Measurements from ENCODE around the gene TARS1.

Gene TARS1

DNA sequence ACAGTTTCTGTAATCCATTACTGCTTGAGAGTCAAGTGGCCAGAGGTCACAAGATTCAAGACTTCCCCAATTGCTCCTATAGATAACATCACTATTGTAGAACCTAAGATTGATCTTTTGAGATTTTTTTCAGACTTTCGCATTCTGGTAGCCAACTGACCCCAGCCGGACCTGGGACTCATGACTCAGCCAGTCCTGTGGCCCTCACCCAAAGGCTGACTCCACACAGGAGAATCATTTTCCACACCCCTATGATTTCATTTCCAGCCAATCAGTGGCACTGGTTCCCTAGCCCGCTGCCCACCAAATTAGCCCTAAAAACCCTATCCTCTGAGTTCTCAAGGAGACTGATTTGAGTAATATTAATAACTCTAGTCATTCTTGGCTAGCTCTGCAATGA is 36.2 kb downstream of the TARS1 start:
- no peak overlapping the region for H2AFZ ChIP-seq (ENCODE audit: low read length)
- TF ChIP-seq EZH2phosphoT487 (IDR thresholded peaks at IDR 0.05; ENCODE audit: borderline replicate concordance): no peak
- no peaks in the 10 kb centered on the region for H3F3A ChIP-seq (ENCODE audit: low read depth)
- H3K79me2 ChIP-seq (ENCODE audit: insufficient read depth, low read length): no peaks in the 10 kb centered on the region
- no peaks in the 10 kb centered on the region for H3K27me3 ChIP-seq (ENCODE audit: insufficient read depth, low read length, poor library complexity, severe bottlenecking)
- H3K9ac ChIP-seq (ENCODE audit: low read depth, low read length, poor library complexity, severe bottlenecking): no peak overlapping the region
- H3K4me2 ChIP-seq (ENCODE audit: low read depth, low read length, poor library complexity, severe bottlenecking): no peak overlapping the region
- peaks cover 24% of the 10 kb centered on the region; the same call in 1 of the 2 replicates for H3K36me3 ChIP-seq (ENCODE audit: insufficient read depth, low read length)
- H4K20me1 ChIP-seq (ENCODE audit: insufficient read depth, low read length, poor library complexity, severe bottlenecking): no peaks in the 10 kb centered on the region
- H3K4me3 ChIP-seq (ENCODE audit: low read length, poor library complexity, severe bottlenecking): no peak overlapping the region
- H3K4me1 ChIP-seq (ENCODE audit: insufficient read depth, low read length, poor library complexity, severe bottlenecking): no peaks in the 10 kb centered on the region
- no peaks in the 10 kb centered on the region for H3K9me3 ChIP-seq (ENCODE audit: insufficient read depth, low read depth, low read length)
- no peaks in the 10 kb centered on the region for H3K9me2 ChIP-seq (replicated peaks; ENCODE audit: low read depth, low read length)

DNA sequence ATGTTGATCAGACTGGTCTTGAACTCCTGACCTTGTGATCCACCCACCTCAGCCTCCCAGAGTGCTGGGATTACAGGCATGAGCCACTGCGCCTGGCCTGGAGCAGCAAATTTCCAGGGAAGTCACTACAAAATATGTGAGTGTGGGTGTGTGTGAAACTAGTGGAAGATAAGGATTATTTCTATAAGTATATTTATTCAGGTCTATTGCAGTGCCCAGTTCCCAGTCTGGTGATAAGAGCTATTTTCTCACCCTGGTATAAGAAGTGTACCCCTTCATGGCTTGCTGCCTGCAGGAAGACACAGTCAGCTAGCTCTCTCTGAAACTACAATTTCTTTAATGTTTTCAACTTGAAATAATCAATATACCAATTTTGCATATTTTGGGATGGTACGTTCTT is 37.1 kb downstream of the TARS1 start:
- Histone ChIP-seq H2AFZ (ENCODE audit: low read length) (no peak overlapping the region), H3K4me3 (ENCODE audit: low read length, poor library complexity, severe bottlenecking) (no peak overlapping the region), H3K4me1 (ENCODE audit: insufficient read depth, low read length, poor library complexity, severe bottlenecking) (no peaks in the 10 kb centered on the region), H3K79me2 (ENCODE audit: insufficient read depth, low read length) (no peaks in the 10 kb centered on the region), H3K27me3 (ENCODE audit: insufficient read depth, low read length, poor library complexity, severe bottlenecking) (no peaks in the 10 kb centered on the region), H3K4me2 (ENCODE audit: low read depth, low read length, poor library complexity, severe bottlenecking) (no peak overlapping the region), H3K9me3 (ENCODE audit: insufficient read depth, low read depth, low read length) (no peaks in the 10 kb centered on the region), H4K20me1 (ENCODE audit: insufficient read depth, low read length, poor library complexity, severe bottlenecking) (no peaks in the 10 kb centered on the region), H3F3A (ENCODE audit: low read depth) (no peaks in the 10 kb centered on the region), H3K9me2 (replicated peaks; ENCODE audit: low read depth, low read length) (no peaks in the 10 kb centered on the region), H3K36me3 (ENCODE audit: insufficient read depth, low read length) (peaks cover 17% of the 10 kb centered on the region; the same call in 1 of the 2 replicates), H3K9ac (ENCODE audit: low read depth, low read length, poor library complexity, severe bottlenecking) (no peak overlapping the region)
- TF ChIP-seq, protein P1, sequence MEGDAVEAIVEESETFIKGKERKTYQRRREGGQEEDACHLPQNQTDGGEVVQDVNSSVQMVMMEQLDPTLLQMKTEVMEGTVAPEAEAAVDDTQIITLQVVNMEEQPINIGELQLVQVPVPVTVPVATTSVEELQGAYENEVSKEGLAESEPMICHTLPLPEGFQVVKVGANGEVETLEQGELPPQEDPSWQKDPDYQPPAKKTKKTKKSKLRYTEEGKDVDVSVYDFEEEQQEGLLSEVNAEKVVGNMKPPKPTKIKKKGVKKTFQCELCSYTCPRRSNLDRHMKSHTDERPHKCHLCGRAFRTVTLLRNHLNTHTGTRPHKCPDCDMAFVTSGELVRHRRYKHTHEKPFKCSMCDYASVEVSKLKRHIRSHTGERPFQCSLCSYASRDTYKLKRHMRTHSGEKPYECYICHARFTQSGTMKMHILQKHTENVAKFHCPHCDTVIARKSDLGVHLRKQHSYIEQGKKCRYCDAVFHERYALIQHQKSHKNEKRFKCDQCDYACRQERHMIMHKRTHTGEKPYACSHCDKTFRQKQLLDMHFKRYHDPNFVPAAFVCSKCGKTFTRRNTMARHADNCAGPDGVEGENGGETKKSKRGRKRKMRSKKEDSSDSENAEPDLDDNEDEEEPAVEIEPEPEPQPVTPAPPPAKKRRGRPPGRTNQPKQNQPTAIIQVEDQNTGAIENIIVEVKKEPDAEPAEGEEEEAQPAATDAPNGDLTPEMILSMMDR (conservative IDR thresholded peaks at IDR 0.05; ENCODE audit: low read length): no peak
- TF ChIP-seq EZH2phosphoT487 (IDR thresholded peaks at IDR 0.05; ENCODE audit: borderline replicate concordance): no peak

DNA sequence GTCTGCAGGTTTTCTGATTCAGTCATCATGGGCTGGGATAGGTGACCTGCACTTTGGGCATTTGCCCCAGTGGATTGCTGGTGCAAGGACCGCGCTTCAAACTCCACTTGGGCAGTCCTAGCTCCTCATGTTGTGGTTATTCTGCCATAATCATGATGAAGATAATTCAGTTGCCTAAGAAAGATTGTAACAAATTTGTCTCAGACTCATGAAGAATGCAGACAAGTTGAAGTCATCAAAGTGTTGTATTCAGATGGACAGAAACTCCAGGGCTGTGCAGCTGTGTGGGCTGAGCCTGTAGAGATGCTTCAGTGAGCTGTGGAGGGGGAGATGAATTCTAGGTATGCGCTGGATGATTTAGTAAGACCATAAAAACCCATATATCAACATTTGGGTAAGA is 38.5 kb downstream of the TARS1 start:
- no peaks in the 10 kb centered on the region for H3K4me1 ChIP-seq (ENCODE audit: insufficient read depth, low read length, poor library complexity, severe bottlenecking)
- H3K79me2 ChIP-seq (ENCODE audit: insufficient read depth, low read length): no peaks in the 10 kb centered on the region
- H3F3A ChIP-seq (ENCODE audit: low read depth): no peaks in the 10 kb centered on the region
- no peak overlapping the region for H3K4me3 ChIP-seq (ENCODE audit: low read length, poor library complexity, severe bottlenecking)
- H3K9me2 ChIP-seq (replicated peaks; ENCODE audit: low read depth, low read length): no peaks in the 10 kb centered on the region
- H2AFZ ChIP-seq (ENCODE audit: low read length): no peak overlapping the region
- H3K36me3 ChIP-seq (ENCODE audit: insufficient read depth, low read length): peaks cover 11% of the 10 kb centered on the region; the same call in 1 of the 2 replicates
- H3K4me2 ChIP-seq (ENCODE audit: low read depth, low read length, poor library complexity, severe bottlenecking): no peak overlapping the region
- no peaks in the 10 kb centered on the region for H3K9me3 ChIP-seq (ENCODE audit: insufficient read depth, low read depth, low read length)
- no peak for TF ChIP-seq EZH2phosphoT487 (IDR thresholded peaks at IDR 0.05; ENCODE audit: borderline replicate concordance)
- no peaks in the 10 kb centered on the region for H3K27me3 ChIP-seq (ENCODE audit: insufficient read depth, low read length, poor library complexity, severe bottlenecking)
- H4K20me1 ChIP-seq (ENCODE audit: insufficient read depth, low read length, poor library complexity, severe bottlenecking): no peaks in the 10 kb centered on the region
- no peak overlapping the region for H3K9ac ChIP-seq (ENCODE audit: low read depth, low read length, poor library complexity, severe bottlenecking)

DNA sequence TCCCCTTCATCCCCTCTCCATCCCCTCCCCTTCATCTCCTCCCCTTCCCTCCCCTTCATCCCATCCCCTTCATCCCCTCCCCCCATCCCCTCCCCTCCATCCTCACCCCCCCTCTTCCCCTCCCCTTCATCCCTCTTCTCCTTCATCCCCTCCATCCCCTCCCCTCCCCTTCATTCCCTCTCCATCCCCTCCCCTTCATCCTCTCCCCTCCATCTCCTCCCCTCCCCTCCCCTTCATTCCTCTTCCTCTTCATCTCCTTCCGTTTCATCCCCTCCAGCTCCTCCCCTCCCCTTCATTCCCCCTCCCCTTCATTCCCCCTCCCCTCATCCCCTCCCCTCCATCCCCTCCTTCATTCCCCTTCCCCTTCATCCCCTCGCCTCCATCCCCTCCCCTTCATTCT is 40.1 kb downstream of the TARS1 start:
- Histone ChIP-seq H2AFZ (ENCODE audit: low read length) (no peak overlapping the region), H3F3A (ENCODE audit: low read depth) (no peaks in the 10 kb centered on the region), H3K4me1 (ENCODE audit: insufficient read depth, low read length, poor library complexity, severe bottlenecking) (no peaks in the 10 kb centered on the region), H3K79me2 (ENCODE audit: insufficient read depth, low read length) (no peaks in the 10 kb centered on the region), H3K4me2 (ENCODE audit: low read depth, low read length, poor library complexity, severe bottlenecking) (no peak overlapping the region), H3K4me3 (ENCODE audit: low read length, poor library complexity, severe bottlenecking) (no peak overlapping the region), H3K9ac (ENCODE audit: low read depth, low read length, poor library complexity, severe bottlenecking) (no peak overlapping the region), H3K9me3 (ENCODE audit: insufficient read depth, low read depth, low read length) (no peaks in the 10 kb centered on the region), H3K36me3 (ENCODE audit: insufficient read depth, low read length) (no peaks in the 10 kb centered on the region), H4K20me1 (ENCODE audit: insufficient read depth, low read length, poor library complexity, severe bottlenecking) (no peaks in the 10 kb centered on the region), H3K27me3 (ENCODE audit: insufficient read depth, low read length, poor library complexity, severe bottlenecking) (no peaks in the 10 kb centered on the region), H3K9me2 (replicated peaks; ENCODE audit: low read depth, low read length) (no peaks in the 10 kb centered on the region)
- TF ChIP-seq, protein P1 (conservative IDR thresholded peaks at IDR 0.05; ENCODE audit: low read length): no peak
- no peak for TF ChIP-seq EZH2phosphoT487 (IDR thresholded peaks at IDR 0.05; ENCODE audit: borderline replicate concordance)

Measured in Loucy (cell line).